ENCODE data around the gene HAPLN3.

DNA sequence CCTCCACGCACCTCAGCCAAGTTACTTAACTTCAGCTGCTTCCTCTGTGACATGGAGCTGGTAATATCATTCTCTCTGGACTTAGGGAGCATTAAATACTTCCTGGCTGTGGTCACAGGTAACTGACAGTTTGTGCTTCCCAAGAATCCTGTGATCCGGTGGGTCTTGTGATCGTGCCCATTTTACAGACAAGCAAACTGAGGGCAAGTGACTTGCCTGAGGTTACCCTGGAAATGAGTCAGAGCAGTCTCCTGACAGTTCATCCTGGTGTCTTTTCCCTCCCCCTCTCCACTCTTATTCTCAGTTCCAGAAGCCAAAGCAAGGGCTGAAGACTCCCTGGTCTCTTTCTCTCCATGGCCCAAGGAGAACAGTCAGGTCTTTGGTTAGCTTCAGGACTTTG, 56.2 kb downstream of the HAPLN3 start:
- TF ChIP-seq, protein P1, sequence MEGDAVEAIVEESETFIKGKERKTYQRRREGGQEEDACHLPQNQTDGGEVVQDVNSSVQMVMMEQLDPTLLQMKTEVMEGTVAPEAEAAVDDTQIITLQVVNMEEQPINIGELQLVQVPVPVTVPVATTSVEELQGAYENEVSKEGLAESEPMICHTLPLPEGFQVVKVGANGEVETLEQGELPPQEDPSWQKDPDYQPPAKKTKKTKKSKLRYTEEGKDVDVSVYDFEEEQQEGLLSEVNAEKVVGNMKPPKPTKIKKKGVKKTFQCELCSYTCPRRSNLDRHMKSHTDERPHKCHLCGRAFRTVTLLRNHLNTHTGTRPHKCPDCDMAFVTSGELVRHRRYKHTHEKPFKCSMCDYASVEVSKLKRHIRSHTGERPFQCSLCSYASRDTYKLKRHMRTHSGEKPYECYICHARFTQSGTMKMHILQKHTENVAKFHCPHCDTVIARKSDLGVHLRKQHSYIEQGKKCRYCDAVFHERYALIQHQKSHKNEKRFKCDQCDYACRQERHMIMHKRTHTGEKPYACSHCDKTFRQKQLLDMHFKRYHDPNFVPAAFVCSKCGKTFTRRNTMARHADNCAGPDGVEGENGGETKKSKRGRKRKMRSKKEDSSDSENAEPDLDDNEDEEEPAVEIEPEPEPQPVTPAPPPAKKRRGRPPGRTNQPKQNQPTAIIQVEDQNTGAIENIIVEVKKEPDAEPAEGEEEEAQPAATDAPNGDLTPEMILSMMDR (IDR thresholded peaks at IDR 0.05; ENCODE audit: low read depth, low read length, missing input control), result no peak
- TF ChIP-seq, protein P2, sequence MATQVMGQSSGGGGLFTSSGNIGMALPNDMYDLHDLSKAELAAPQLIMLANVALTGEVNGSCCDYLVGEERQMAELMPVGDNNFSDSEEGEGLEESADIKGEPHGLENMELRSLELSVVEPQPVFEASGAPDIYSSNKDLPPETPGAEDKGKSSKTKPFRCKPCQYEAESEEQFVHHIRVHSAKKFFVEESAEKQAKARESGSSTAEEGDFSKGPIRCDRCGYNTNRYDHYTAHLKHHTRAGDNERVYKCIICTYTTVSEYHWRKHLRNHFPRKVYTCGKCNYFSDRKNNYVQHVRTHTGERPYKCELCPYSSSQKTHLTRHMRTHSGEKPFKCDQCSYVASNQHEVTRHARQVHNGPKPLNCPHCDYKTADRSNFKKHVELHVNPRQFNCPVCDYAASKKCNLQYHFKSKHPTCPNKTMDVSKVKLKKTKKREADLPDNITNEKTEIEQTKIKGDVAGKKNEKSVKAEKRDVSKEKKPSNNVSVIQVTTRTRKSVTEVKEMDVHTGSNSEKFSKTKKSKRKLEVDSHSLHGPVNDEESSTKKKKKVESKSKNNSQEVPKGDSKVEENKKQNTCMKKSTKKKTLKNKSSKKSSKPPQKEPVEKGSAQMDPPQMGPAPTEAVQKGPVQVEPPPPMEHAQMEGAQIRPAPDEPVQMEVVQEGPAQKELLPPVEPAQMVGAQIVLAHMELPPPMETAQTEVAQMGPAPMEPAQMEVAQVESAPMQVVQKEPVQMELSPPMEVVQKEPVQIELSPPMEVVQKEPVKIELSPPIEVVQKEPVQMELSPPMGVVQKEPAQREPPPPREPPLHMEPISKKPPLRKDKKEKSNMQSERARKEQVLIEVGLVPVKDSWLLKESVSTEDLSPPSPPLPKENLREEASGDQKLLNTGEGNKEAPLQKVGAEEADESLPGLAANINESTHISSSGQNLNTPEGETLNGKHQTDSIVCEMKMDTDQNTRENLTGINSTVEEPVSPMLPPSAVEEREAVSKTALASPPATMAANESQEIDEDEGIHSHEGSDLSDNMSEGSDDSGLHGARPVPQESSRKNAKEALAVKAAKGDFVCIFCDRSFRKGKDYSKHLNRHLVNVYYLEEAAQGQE (IDR thresholded peaks at IDR 0.05), result no peak
- TF ChIP-seq RXRA (IDR thresholded peaks at IDR 0.05) (no peak), TAF1 (conservative IDR thresholded peaks at IDR 0.05) (no peak), FOXA1 (IDR thresholded peaks at IDR 0.05) (no peak), EGR1 (IDR thresholded peaks at IDR 0.05; ENCODE audit: low read depth in 2 of 2) (no peak), RAD21 (IDR thresholded peaks at IDR 0.05) (no peak), JUND (IDR thresholded peaks at IDR 0.05) (no peak), GABPA (IDR thresholded peaks at IDR 0.05 in 1 of 2, conservative IDR thresholded peaks at IDR 0.05 in 1 of 2) (no peak), YY1 (IDR thresholded peaks at IDR 0.05) (no peak)
- TF ChIP-seq, protein P3, sequence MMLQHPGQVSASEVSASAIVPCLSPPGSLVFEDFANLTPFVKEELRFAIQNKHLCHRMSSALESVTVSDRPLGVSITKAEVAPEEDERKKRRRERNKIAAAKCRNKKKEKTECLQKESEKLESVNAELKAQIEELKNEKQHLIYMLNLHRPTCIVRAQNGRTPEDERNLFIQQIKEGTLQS (IDR thresholded peaks at IDR 0.05), result no peak
- TF ChIP-seq, protein P4, sequence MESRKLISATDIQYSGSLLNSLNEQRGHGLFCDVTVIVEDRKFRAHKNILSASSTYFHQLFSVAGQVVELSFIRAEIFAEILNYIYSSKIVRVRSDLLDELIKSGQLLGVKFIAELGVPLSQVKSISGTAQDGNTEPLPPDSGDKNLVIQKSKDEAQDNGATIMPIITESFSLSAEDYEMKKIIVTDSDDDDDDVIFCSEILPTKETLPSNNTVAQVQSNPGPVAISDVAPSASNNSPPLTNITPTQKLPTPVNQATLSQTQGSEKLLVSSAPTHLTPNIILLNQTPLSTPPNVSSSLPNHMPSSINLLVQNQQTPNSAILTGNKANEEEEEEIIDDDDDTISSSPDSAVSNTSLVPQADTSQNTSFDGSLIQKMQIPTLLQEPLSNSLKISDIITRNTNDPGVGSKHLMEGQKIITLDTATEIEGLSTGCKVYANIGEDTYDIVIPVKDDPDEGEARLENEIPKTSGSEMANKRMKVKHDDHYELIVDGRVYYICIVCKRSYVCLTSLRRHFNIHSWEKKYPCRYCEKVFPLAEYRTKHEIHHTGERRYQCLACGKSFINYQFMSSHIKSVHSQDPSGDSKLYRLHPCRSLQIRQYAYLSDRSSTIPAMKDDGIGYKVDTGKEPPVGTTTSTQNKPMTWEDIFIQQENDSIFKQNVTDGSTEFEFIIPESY (IDR thresholded peaks at IDR 0.05), result no peak

Data from liver (tissue), 3 donors.